Erythroblast (primary cell): Measurements from ENCODE around the gene STEAP1B.

Experiments
- GATA1 ChIP-seq: IDR thresholded peaks from 2 replicates; pipeline ENCODE4 v1.6.1; 2011; ENCODE audit warnings: low read depth, mild to moderate bottlenecking, control low read depth, low read length, moderate library complexity
- POLR2A ChIP-seq: IDR thresholded peaks from 2 replicates; pipeline ENCODE4 v1.6.1; 2011; ENCODE audit warnings: mild to moderate bottlenecking, low read length

DNA sequence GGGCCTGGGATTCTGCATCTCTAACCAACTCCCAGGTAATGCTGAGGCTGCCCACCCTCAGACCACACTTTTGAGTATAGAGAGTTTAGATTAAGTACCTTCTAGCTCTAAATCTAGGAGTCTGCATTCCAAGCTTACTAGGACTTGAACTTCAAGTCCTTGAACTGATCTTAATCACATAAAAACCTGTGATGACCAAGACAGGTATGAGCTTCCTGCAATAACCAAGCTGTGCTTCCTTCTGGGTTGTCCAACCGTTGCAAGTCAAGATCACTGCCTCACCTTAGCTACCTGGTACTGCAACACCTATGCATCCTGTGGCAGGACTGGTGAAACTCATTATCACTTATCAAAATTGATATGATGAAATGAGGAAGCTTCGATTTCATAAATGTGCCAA lies 110.1 kb downstream of the STEAP1B start:
- no peak for TF ChIP-seq POLR2A
- no peak for TF ChIP-seq GATA1
